Brain microvascular endothelial cell (primary cell): ENCODE data around the gene LSP1.
"Not testable (repeated sequence)": the region's sequence is repeated elsewhere in the genome, so short reads cannot be mapped to it uniquely, and the experiment has no call there.

ENCODE experiments used
- DNase-seq: peaks from one replicate; pipeline ENCODE4 v3.0.0-alpha.2; 2020
- H3K27ac ChIP-seq: fragments of 250-450 bp; sonication (Bioruptor Pico); 2 replicates; pipeline ENCODE4 v1.5.1; 2020; ENCODE audit warnings: mild to moderate bottlenecking, moderate library complexity
- H3K27me3 ChIP-seq: fragments of 250-450 bp; sonication (Bioruptor Pico); replicated peaks from 2 replicates; pipeline ENCODE4 v1.5.1; 2020; ENCODE audit warnings: mild to moderate bottlenecking
- H3K36me3 ChIP-seq: fragments of 250-450 bp; sonication (Bioruptor Pico); replicated peaks from 2 replicates; pipeline ENCODE4 v1.5.1; 2020; ENCODE audit warnings: mild to moderate bottlenecking
- H3K4me3 ChIP-seq: 2 replicates; pipeline ENCODE4 v1.5.1; 2011; ENCODE audit warnings: low read depth, mild to moderate bottlenecking, control low read depth, low read length, moderate library complexity
- in situ Hi-C: cut with HindIII; loops from 2 replicates; pipeline ENCODE4 v1.10.0; 2017; ENCODE audit warnings: low sequenced_read_pairs, low pct_ligation_motif_present
- TF ChIP-seq, protein P1 (sequence below): IDR thresholded peaks from 2 replicates; pipeline ENCODE4 v1.5.1; 2011; ENCODE audit warnings: low read depth, mild to moderate bottlenecking, moderate library complexity, low read length, control low read depth, inconsistent platforms; ENCODE audit errors: missing control alignments

LSP1 gene

DNA sequence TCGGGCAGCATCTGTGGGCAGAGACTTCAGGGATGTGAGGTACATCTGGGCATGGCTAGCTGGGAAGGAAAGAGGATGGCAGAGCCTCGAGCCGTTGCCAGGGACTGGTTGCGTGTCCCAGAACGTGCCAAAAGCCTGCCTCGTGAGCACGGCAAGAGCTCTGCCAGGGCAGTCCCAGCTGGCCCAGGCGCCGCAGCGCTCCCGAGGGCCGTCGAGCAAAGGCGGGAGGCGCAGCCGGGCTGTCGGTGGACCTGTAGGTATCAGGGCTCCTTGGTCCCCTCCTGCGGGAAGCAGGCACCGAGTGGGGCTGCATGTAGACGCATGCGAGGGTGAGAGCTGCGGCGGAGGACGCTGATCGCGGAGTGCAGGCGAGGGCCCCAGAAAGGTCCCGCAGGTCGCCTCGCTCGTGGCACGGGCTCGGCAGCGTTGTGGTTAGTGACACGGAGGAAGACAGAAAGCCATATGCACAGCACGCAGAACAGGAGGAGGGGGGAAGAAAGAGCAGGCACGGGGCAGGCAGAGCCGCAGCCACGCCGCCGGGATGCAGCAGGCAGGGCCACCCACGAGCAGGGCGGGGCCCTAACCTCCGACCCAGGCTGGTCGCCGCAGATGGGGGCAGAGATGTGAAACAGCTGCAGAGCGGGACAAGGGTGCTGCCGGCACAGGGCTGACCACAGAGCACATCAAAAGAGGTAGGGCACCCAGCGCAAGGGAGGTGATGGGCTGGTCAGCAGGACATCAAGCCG lies 18.0 kb downstream of the LSP1 start:
- no peaks in the 10 kb centered on the region for H3K36me3 ChIP-seq
- H3K4me3 ChIP-seq = no peak overlapping the region
- H3K27ac ChIP-seq = no peak overlapping the region
- DNase-seq = no peak
- in situ Hi-C loops = no loop called here
- TF ChIP-seq, protein P1, sequence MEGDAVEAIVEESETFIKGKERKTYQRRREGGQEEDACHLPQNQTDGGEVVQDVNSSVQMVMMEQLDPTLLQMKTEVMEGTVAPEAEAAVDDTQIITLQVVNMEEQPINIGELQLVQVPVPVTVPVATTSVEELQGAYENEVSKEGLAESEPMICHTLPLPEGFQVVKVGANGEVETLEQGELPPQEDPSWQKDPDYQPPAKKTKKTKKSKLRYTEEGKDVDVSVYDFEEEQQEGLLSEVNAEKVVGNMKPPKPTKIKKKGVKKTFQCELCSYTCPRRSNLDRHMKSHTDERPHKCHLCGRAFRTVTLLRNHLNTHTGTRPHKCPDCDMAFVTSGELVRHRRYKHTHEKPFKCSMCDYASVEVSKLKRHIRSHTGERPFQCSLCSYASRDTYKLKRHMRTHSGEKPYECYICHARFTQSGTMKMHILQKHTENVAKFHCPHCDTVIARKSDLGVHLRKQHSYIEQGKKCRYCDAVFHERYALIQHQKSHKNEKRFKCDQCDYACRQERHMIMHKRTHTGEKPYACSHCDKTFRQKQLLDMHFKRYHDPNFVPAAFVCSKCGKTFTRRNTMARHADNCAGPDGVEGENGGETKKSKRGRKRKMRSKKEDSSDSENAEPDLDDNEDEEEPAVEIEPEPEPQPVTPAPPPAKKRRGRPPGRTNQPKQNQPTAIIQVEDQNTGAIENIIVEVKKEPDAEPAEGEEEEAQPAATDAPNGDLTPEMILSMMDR = no peak
- H3K27me3 ChIP-seq = peaks cover 5% of the 10 kb centered on the region

DNA sequence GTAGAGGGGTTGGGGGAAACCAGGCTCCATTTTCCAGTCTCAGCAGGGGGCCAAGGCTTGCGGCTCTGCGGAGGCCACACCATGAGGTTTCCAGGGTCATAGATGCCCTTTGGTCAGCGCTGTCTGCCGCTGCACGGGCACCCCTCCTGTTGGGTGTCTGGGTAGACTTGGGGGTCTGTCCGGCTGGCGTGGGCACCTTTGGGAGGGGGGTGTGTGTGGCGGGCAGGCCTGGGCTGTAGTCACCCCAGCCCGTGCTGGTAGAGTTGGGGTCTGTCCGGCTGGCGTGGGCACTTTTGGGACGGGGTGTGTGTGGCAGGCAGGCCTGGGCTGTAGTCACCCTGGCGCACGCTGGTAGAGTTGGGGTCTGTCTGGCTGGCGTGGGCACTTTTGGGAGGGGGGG lies 18.6 kb downstream of the LSP1 start:
- DNase-seq = no peak
- in situ Hi-C loops = no loop called here
- no peak overlapping the region for H3K27ac ChIP-seq
- H3K27me3 ChIP-seq = peaks cover 5% of the 10 kb centered on the region
- no peak overlapping the region for H3K4me3 ChIP-seq
- TF ChIP-seq, protein P1 = no peak
- no peaks in the 10 kb centered on the region for H3K36me3 ChIP-seq

DNA sequence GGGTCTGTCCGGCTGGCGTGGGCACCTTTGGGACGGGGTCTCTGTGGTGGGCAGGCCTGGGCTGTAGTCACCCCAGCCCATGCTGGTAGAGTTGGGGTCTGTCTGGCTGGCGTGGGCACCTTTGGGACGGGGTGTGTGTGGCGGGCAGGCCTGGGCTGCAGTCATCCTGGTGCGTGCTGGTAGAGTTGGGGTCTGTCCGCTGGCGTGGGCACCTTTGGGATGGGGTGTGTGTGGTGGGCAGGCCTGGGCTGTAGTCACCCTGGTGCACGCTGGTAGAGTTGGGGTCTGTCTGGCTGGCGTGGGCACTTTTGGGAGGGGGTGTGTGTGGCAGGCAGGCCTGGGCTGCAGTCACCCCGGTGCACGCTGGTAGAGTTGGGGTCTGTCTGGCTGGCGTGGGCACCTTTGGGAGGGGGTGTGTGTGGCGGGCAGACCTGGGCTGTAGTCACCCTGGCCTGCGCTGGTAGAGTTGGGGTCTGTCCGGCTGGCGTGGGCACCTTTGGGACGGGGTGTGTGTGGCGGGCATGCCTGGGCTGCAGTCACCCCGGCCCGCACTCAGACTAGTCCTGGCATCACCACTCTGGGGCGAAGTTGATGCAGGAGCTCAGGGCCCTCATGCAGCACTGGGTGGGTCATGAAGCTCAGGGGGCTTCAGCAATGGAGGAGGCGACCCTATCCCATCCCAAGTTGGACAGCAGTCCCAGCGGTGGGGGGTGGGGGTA lies 19.5 kb downstream of the LSP1 start:
- Histone ChIP-seq H3K4me3 (no peak overlapping the region), H3K36me3 (no peaks in the 10 kb centered on the region), H3K27ac (no peak overlapping the region), H3K27me3 (peaks cover 5% of the 10 kb centered on the region)
- in situ Hi-C loops = no loop called here
- TF ChIP-seq, protein P1 = no peak
- no peak for DNase-seq

DNA sequence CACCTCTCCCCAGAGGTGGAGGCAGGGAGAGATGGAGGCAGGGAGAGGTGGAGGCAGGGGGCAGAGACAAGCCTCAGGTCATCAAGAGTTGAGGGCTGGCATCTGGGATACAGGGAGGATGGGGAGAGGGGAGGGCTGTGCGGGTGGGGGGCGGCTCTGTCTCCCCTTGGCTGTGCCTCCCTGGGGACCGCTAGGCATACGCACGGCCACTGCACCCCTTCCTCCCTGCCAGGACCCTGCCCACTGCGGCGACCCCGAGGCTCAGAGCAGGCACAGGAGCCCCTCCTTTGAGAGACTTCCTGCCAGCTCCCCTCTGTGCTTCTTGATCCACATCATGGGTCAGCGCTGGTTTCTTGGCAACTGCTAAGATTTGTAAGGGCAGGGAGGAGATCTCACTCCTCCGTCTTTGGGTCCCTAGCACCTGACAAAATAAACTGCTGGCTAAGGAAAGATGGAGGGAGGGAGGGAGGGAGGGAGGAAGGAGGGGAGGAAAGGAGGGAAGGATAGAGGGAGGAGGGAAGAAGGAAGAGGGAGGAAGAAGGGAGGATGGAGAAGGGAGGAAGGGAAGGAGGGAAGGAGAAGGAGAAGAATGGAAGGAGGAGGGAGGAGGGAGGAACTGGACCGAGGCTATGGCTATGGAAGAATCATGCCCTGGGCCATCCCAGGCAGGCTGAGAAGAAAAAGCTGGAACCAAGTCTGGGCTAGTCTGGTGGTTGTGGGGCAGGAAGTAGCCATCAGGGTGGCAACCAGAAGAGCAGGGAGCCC lies 20.3 kb downstream of the LSP1 start:
- Histone ChIP-seq H3K4me3 (no peak overlapping the region), H3K36me3 (no peaks in the 10 kb centered on the region), H3K27ac (no peak overlapping the region), H3K27me3 (peaks cover 5% of the 10 kb centered on the region)
- TF ChIP-seq, protein P1 = no peak
- DNase-seq = no peak
- in situ Hi-C loops = no loop called here

DNA sequence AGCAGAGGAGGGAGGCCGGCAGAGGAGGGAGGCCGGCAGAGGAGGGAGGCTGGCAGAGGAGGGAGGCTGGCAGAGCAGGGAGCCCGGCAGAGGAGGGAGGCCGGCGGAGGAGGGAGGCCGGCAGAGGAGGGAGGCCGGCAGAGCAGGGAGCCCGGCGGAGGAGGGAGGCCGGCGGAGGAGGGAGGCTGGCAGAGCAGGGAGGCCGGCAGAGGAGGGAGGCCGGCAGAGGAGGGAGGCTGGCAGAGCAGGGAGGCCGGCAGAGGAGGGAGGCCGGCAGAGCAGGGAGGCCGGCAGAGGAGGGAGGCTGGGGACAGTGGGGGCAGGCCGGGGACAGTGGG lies 20.9 kb downstream of the LSP1 start:
- DNase-seq, H3K4me3 ChIP-seq, H3K27ac ChIP-seq, H3K27me3 ChIP-seq, H3K36me3 ChIP-seq, in situ Hi-C loops: not testable (repeated sequence)

DNA sequence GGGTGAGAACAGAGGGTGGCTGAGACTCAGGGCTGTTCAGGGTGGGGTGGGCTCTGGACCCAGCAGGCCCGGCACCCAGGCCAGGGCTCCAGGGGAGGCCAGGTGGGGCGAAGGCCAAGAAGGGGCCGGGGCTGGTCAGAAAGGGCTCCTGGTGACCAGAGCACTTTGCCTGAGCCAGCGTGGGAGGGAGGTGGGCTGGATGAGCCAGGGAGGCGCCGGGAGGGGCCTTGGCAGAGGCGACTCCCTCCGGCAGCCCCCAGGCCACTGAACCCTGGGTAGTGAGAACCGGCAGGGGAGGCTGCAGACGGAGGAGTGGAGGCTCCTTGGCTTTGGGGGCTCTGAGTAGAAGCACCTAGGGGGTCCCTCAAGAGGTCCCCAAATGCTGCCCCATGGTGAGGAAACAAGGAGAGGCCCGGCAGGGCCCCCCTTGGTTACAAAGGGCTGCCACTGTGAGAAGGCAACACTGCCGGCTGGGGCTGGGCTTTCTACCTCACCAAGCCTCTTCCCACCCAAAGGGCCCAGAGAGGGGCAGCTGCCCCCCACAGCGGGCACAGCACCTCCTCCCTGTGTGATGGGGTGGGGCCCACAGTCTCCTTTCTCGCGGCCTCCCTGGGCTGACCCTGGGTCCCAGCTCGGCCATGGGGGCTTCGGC lies 21.7 kb downstream of the LSP1 start:
- H3K4me3 ChIP-seq, H3K36me3 ChIP-seq, DNase-seq, H3K27ac ChIP-seq, in situ Hi-C loops, H3K27me3 ChIP-seq: not testable (repeated sequence)
